Prostate gland (tissue), 2 donors: ENCODE results near the gene ABCC6. TPM values are rescaled to one million over a fixed set of nuclear protein-coding genes. Genes with fewer than 3 reads are reported as not detected.

Source experiments
- DNase-seq: peaks from one replicate; pipeline ENCODE4 v3.0.0-alpha.2; 2019; ENCODE audit warnings: low spot score
- H3K27ac ChIP-seq, 2 donors: fragments of 200-600 bp; sonication (generic); 2 replicates each; pipeline ENCODE4 v1.5.1; 2017 to 2019
- H3K27me3 ChIP-seq: fragments of 200-600 bp; sonication (generic); replicated peaks from 2 replicates; pipeline ENCODE4 v1.5.1; 2019; ENCODE audit not compliant: insufficient read depth
- H3K36me3 ChIP-seq, 2 donors: fragments of 200-600 bp; sonication (generic); 1 replicate in 1 of 2; 2 replicates in 1 of 2; pipeline versions ENCODE4 v1.5.1 to v1.8.1; 2017 to 2019
- H3K4me1 ChIP-seq: fragments of 200-600 bp; sonication (generic); replicated peaks from 2 replicates; pipeline ENCODE4 v1.5.1; 2019
- H3K4me3 ChIP-seq, 2 donors: fragments of 200-600 bp; sonication (generic); 2 replicates each; pipeline ENCODE4 v1.5.1; 2017 to 2019
- H3K9me3 ChIP-seq: fragments of 200-600 bp; sonication (generic); 2 replicates; pipeline ENCODE4 v1.5.1; 2017
- POLR2A ChIP-seq: fragments of 450-650 bp; IDR thresholded peaks from one replicate; pipeline ENCODE4 v1.6.1; 2016; ENCODE audit warnings: antibody characterized with exemption, mild to moderate bottlenecking
- POLR2AphosphoS5 ChIP-seq: sonication (generic); formaldehyde crosslinking; IDR thresholded peaks from one replicate; pipeline ENCODE4 v1.6.1; 2017; ENCODE audit warnings: antibody characterized with exemption
- WGBS: methylation state at CpG from one replicate; pipeline ENCODE4 v1.1.5; 2018; 5-methylcytosine and 5-hydroxymethylcytosine counted together
- intact Hi-C: fragments of 100-400 bp; cut with DNase I; formaldehyde crosslinking; loops from one replicate; pipeline ENCODE4 v1.14.2; 2022
- total RNA-seq, 2 donors: library from RNA; depleted of rRNA; stranded (reverse); fragments of >200 nt; gene quantifications; one replicate each; pipeline ENCODE4 v1.1.0, GENCODE V29; 2016
- TF ChIP-seq, protein P1 (sequence below), 4 experiments: fragments of 200-600 bp in 2 of 4; fragments of 450-650 bp in 2 of 4; sonication (generic) in 2 of 4; IDR thresholded peaks; 1 replicate in 3 of 4; 2 replicates in 1 of 4; pipeline ENCODE4 v1.5.1; 2016 to 2019; ENCODE audit warnings: antibody characterized with exemption in 4 of 4, mild to moderate bottlenecking in 2 of 4, moderate library complexity in 2 of 4

ABCC6 gene
- total RNA-seq, 2 donors from 2014 or later: 4.5 to 15.2 TPM

DNA sequence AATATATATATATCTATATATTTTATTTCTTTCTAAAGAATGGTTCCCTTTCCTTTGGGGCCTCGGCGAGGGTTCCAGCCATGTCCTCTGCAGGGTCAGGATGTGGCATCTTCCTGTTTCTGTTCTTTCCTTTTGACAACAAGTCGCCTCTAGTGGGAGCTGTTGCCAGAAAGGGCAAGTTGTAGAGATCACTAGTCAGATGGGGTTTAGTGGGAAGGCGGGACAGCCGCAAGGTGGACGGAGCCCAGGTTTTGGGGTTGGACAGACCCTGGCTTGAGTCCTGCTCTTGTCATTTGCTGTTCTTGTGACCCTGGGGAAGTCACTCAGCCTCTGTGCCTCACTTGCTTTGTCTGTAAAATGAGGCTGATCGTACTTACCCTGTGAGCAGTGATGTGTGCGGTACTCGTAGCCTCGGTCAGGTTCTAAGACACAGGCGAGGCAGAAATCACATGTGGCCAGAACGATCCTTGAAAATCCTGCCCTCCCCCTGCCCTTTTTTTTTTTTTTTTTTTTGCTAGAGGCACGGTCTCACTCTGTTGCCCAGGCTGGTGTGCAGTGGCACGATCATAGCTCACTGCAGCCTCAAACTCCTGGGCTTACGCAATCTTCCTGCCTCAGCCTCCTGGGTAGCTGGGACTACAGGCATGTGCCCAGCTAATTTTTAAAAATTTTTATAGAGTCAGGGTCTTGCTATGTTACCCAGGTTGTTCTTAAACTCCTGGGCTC, 80.1 kb downstream of the ABCC6 start:
- TF ChIP-seq, protein P1, sequence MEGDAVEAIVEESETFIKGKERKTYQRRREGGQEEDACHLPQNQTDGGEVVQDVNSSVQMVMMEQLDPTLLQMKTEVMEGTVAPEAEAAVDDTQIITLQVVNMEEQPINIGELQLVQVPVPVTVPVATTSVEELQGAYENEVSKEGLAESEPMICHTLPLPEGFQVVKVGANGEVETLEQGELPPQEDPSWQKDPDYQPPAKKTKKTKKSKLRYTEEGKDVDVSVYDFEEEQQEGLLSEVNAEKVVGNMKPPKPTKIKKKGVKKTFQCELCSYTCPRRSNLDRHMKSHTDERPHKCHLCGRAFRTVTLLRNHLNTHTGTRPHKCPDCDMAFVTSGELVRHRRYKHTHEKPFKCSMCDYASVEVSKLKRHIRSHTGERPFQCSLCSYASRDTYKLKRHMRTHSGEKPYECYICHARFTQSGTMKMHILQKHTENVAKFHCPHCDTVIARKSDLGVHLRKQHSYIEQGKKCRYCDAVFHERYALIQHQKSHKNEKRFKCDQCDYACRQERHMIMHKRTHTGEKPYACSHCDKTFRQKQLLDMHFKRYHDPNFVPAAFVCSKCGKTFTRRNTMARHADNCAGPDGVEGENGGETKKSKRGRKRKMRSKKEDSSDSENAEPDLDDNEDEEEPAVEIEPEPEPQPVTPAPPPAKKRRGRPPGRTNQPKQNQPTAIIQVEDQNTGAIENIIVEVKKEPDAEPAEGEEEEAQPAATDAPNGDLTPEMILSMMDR (IDR thresholded peaks at IDR 0.05): no peak
- TF ChIP-seq POLR2AphosphoS5: no peak
- no peak for TF ChIP-seq POLR2A
- WGBS: 88% methylated on average over 15 of the region's 15 CpGs
- Histone ChIP-seq H3K9me3 (no peaks in the 10 kb centered on the region), H3K4me1 (no peaks in the 10 kb centered on the region), H3K27ac (no peak overlapping the region), H3K27me3 (no peaks in the 10 kb centered on the region), H3K36me3 (peaks cover 4 to 15% of the 10 kb centered on the region in 2 donors), H3K4me3 (no peak overlapping the region)
- intact Hi-C loops: no loop called here
- no peak for DNase-seq

DNA sequence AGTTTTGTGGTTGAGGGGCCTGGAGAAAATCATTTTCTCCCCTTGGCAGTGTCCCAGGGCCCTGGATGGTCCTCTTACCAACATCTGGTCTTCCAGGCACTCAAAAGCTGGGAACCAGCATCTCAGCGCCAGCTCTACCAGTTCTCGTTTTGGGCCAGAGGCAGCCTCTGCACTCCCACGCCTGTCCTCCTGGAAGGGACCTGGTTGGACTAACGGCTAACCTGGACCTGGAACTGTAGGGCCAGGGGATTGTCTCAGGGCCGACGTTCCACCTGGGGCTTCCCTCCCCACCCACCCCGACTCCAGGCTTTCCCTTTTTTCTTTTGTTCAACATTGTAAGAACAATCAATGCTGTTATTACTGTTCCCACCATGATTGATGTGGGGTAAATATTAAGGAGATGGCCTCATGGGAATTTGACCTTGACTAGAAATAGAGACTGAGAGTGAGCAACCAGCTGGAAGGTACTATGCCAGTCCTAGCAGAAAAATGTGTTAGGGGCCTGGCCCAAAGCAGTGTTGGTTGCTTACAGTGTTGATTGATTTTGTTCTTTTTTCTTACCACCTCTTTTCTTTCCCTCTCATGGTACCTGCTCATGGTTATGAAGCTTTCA, 81.4 kb downstream of the ABCC6 start:
- intact Hi-C loops: no loop called here
- Histone ChIP-seq H3K4me3 (no peak overlapping the region), H3K9me3 (no peaks in the 10 kb centered on the region), H3K36me3 (peaks cover 4 to 15% of the 10 kb centered on the region in 2 donors), H3K4me1 (no peaks in the 10 kb centered on the region), H3K27me3 (no peaks in the 10 kb centered on the region), H3K27ac (no peak overlapping the region)
- DNase-seq: no peak
- WGBS: 83% methylated on average over 7 of the region's 7 CpGs
- TF ChIP-seq, protein P1 (IDR thresholded peaks at IDR 0.05): no peak
- no peak for TF ChIP-seq POLR2AphosphoS5
- no peak for TF ChIP-seq POLR2A

DNA sequence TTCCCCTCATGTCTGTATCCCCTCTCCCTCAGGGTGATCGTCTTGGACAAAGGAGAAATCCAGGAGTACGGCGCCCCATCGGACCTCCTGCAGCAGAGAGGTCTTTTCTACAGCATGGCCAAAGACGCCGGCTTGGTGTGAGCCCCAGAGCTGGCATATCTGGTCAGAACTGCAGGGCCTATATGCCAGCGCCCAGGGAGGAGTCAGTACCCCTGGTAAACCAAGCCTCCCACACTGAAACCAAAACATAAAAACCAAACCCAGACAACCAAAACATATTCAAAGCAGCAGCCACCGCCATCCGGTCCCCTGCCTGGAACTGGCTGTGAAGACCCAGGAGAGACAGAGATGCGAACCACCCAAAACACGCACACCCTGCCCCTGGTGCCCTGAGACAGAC, 82.2 kb downstream of the ABCC6 start:
- intact Hi-C loops: no loop called here

DNA sequence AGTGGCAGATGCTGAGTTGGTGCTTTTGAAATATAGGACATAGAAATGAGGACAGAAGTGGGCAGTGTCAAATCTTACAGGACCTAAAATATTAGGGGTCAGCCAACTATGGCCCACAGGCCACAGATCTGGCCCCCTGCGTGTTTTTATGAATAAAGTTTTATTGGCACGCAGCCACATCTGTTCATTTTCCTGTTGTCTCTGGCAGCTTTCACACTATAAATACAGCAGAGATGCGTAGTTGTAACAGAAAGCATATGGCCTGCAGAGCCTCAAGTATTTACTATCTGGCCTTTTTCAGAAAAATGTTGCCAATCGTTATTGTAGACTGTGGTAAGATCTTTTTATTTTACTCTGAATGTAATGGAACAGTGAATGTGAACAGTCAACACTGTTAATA, 82.8 kb downstream of the ABCC6 start:
- DNase-seq: no peak
- Histone ChIP-seq H3K27ac (no peak overlapping the region), H3K9me3 (no peaks in the 10 kb centered on the region), H3K4me3 (no peak overlapping the region), H3K4me1 (no peaks in the 10 kb centered on the region), H3K36me3 (peaks cover 4 to 15% of the 10 kb centered on the region in 2 donors), H3K27me3 (no peaks in the 10 kb centered on the region)
- WGBS: 89% methylated on average over 4 of the region's 4 CpGs
- intact Hi-C loops: no loop called here
- TF ChIP-seq POLR2A (no peak), POLR2AphosphoS5 (no peak)
- TF ChIP-seq, protein P1 (IDR thresholded peaks at IDR 0.05): no peak

More for the DNA sequence above, 82.2 kb downstream of the ABCC6 start:
- no peak for DNase-seq
- Histone ChIP-seq H3K4me3 (no peak overlapping the region), H3K27me3 (no peaks in the 10 kb centered on the region), H3K4me1 (no peaks in the 10 kb centered on the region), H3K9me3 (no peaks in the 10 kb centered on the region), H3K36me3 (peaks cover 4 to 15% of the 10 kb centered on the region in 2 donors), H3K27ac (no peak overlapping the region)
- TF ChIP-seq, protein P1 (IDR thresholded peaks at IDR 0.05): no peak
- TF ChIP-seq POLR2A (no peak), POLR2AphosphoS5 (no peak)
- WGBS: 93% methylated on average over 11 of the region's 11 CpGs

DNA sequence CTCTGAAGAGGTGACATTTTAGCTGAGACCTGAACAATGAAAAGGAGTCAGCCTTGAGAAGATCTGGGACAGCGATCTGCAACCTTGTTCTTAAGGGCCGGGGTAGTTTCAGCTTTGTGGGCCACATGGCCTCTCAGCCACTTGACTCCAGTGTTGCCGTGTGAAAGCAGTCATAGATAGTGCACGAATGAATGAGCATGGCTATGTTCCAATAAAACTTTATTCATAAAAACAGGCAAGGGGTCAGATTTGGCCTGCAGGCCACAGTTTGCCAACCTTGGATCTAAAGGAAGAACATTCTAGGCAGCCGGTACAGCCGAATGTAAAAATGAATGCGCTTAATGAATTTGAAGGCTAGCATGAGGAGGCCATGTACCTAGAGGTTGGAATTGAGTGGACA, 83.5 kb downstream of the ABCC6 start:
- DNase-seq: no peak
- Histone ChIP-seq H3K9me3 (no peaks in the 10 kb centered on the region), H3K27me3 (no peaks in the 10 kb centered on the region), H3K4me1 (no peaks in the 10 kb centered on the region), H3K4me3 (no peak overlapping the region), H3K36me3 (peaks cover 4 to 15% of the 10 kb centered on the region in 2 donors), H3K27ac (no peak overlapping the region)
- no peak for TF ChIP-seq POLR2AphosphoS5
- TF ChIP-seq POLR2A: no peak
- TF ChIP-seq, protein P1 (IDR thresholded peaks at IDR 0.05): no peak
- intact Hi-C loops: no loop called here
- WGBS: 93% methylated on average over 7 of the region's 7 CpGs
